A673 (cell line): ENCODE data around the gene OBSCN. TPM values are rescaled to one million over a fixed set of nuclear protein-coding genes. Genes with fewer than 3 reads are reported as not detected.

Source experiments
- BruUV-seq: library from RNA; stranded (reverse); fragments of 400-500 nt; replicated peaks from 2 replicates; lab custom pipeline; 2021; lab: Mats Ljungman, UMichigan
- CTCF ChIA-PET: fragments of 300-600 bp; sonication (Branson Sonifier 250); formaldehyde crosslinking; loops from one replicate; lab custom pipeline; 2022; ENCODE audit warnings: antibody characterized with exemption; lab: Charles Lee
- POLR2A ChIA-PET: fragments of 300-600 bp; sonication (Branson Sonifier 250); formaldehyde crosslinking; loops from one replicate; lab custom pipeline; 2022; ENCODE audit warnings: antibody characterized with exemption; ENCODE audit not compliant: low non-redundant PET; lab: Charles Lee
- DNase-seq: peaks from one replicate; pipeline ENCODE4 v3.0.0-alpha.2; 2015; ENCODE audit warnings: low spot score
- H3K27ac ChIP-seq: fragments of 200-600 bp; sonication (generic); 2 replicates; pipeline ENCODE4 v1.5.1; 2016; ENCODE audit warnings: mixed run types, low read depth, mild to moderate bottlenecking, mixed read lengths, antibody characterized with exemption, low read length; ENCODE audit not compliant: poor library complexity, severe bottlenecking
- H3K27me3 ChIP-seq: fragments of 200-600 bp; sonication (generic); replicated peaks from 2 replicates; pipeline ENCODE4 v1.6.1; 2017; ENCODE audit warnings: mixed run types, low read depth, mild to moderate bottlenecking, mixed read lengths, antibody characterized with exemption, low read length; ENCODE audit not compliant: insufficient read depth, poor library complexity
- H3K36me3 ChIP-seq: fragments of 200-600 bp; sonication (generic); 2 replicates; pipeline ENCODE4 v1.6.1; 2016; ENCODE audit warnings: mixed run types, mild to moderate bottlenecking, mixed read lengths, antibody characterized with exemption, low read length; ENCODE audit not compliant: insufficient read depth, poor library complexity, severe bottlenecking
- H3K4me1 ChIP-seq: fragments of 200-600 bp; sonication (generic); 2 replicates; pipeline ENCODE4 v1.6.1; 2017; ENCODE audit warnings: mixed run types, mild to moderate bottlenecking, mixed read lengths, antibody characterized with exemption, low read length; ENCODE audit not compliant: insufficient read depth, poor library complexity, severe bottlenecking
- H3K4me3 ChIP-seq: fragments of 200-600 bp; sonication (generic); 2 replicates; pipeline ENCODE4 v1.5.1; 2016; ENCODE audit warnings: low read depth, mixed run types, mild to moderate bottlenecking, mixed read lengths, low read length; ENCODE audit not compliant: poor library complexity, severe bottlenecking
- H3K9me3 ChIP-seq: fragments of 200-600 bp; sonication (generic); 2 replicates; pipeline ENCODE4 v1.6.1; 2016; ENCODE audit warnings: mixed run types, low read depth, mild to moderate bottlenecking, mixed read lengths, antibody characterized with exemption, low read length; ENCODE audit not compliant: poor library complexity, severe bottlenecking
- CTCF ChIP-seq: fragments of 300-800, 200-600 bp; sonication (generic); conservative IDR thresholded peaks from 2 replicates; pipeline ENCODE4 v1.5.1; 2017; ENCODE audit warnings: low read depth, mild to moderate bottlenecking, antibody characterized with exemption, low read length, moderate library complexity, mixed read lengths
- EZH2 ChIP-seq: fragments of 200-600 bp; sonication (generic); IDR thresholded peaks from 2 replicates; pipeline ENCODE4 v1.6.1; 2017; ENCODE audit warnings: borderline replicate concordance, low read depth, mild to moderate bottlenecking, mixed read lengths, antibody characterized with exemption, low read length; ENCODE audit not compliant: poor library complexity, severe bottlenecking
- intact Hi-C: fragments of 100-400 bp; cut with micrococcal nuclease; formaldehyde crosslinking; loops from one replicate; pipeline ENCODE4 v1.10.0; 2022; ENCODE audit not compliant: unreplicated experiment
- total RNA-seq: library from RNA; stranded (reverse); gene quantifications from 2 replicates; pipeline ENCODE4 v1.2.3, GENCODE V29; 2021

The OBSCN gene
- total RNA-seq, 1 experiment from 2014 or later = 37.7 TPM

DNA sequence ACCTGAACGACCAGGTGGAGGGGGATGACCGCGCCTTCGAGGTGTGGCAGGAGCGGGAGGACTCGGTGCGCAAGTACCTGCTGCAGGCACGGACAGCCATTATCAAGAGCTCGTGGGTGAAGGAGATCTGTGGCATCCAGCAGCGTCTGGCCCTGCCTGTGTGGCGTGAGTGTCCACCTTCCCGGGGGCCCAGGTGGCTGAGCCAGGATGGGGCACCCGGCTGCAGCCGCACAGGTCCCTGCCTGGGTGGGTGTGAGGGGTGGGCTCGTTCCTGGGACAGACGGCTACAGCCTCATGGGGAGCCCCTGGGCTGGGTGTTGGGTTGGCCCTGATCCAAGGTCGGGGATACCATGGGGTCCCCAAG is 133.6 kb downstream of the OBSCN start:
- TF ChIP-seq CTCF (no peak), EZH2 (no peak)
- H3K36me3 ChIP-seq = peaks cover 3% of the 10 kb centered on the region

GRCh38 chr1:228341814-228342626 is 134.2 kb downstream of the OBSCN start:
- H3K4me3 ChIP-seq = no peak overlapping the region
- TF ChIP-seq CTCF = no peak
- no peak for TF ChIP-seq EZH2
- H3K27me3 ChIP-seq = no peaks in the 10 kb centered on the region
- DNase-seq = no peak
- ChIA-PET POLR2A (no interaction called here), CTCF (interaction anchor here (0.6 kb wide), 1 partner anchor 64 kb away, joined by 3 read pairs; no protein-coding TSS in a partner anchor)
- H3K27ac ChIP-seq = no peak overlapping the region
- no TSS peak for BruUV-seq
- intact Hi-C loops = no loop called here
- peaks cover 3% of the 10 kb centered on the region for H3K36me3 ChIP-seq
- H3K9me3 ChIP-seq = no peaks in the 10 kb centered on the region
- H3K4me1 ChIP-seq = no peaks in the 10 kb centered on the region

More for the DNA sequence above, 133.6 kb downstream of the OBSCN start:
- CTCF ChIA-PET = no interaction called here
- H3K4me3 ChIP-seq = no peak overlapping the region
- no peaks in the 10 kb centered on the region for H3K4me1 ChIP-seq
- no peak overlapping the region for H3K27ac ChIP-seq
- DNase-seq = no peak
- intact Hi-C loops = no loop called here
- no peaks in the 10 kb centered on the region for H3K9me3 ChIP-seq
- POLR2A ChIA-PET = no interaction called here
- no peaks in the 10 kb centered on the region for H3K27me3 ChIP-seq
- BruUV-seq = no TSS peak

- ChIA-PET POLR2A (no interaction called here), CTCF (interaction anchor here (0.6 kb wide), 1 partner anchor 63 kb away, joined by 3 read pairs; no protein-coding TSS in a partner anchor)
- Histone ChIP-seq H3K36me3 (peaks cover 3% of the 10 kb centered on the region), H3K9me3 (no peaks in the 10 kb centered on the region), H3K4me1 (no peaks in the 10 kb centered on the region), H3K27me3 (no peaks in the 10 kb centered on the region), H3K27ac (no peak overlapping the region), H3K4me3 (no peak overlapping the region)
- BruUV-seq = no TSS peak
- intact Hi-C loops = no loop called here
- TF ChIP-seq CTCF = no peak
- no peak for TF ChIP-seq EZH2
- DNase-seq = no peak
Measured at GRCh38 chr1:228342627-228343190, 134.9 kb downstream of the OBSCN start.
